Measurements from ENCODE around the gene TAGLN3.

Gene TAGLN3

DNA sequence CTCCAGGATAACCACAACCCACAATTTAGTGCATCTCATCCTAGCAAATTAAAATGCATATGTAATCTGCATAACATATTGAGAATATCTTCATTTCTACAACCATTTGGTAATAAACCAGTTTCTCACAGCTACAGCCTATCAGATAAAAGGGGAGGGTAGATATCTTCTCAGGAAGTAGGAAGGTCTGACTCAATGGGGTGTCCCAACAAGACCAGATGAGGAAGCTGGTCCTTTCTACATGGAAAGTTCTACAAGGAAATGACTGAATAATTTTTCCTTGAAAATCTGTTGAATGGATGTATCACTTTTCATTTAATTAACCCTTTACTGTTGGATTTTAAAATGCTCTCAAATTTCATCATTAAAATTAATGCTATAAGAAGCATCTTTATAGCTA is 18.4 kb downstream of the TAGLN3 start (continued):
- TF ChIP-seq, protein P1, sequence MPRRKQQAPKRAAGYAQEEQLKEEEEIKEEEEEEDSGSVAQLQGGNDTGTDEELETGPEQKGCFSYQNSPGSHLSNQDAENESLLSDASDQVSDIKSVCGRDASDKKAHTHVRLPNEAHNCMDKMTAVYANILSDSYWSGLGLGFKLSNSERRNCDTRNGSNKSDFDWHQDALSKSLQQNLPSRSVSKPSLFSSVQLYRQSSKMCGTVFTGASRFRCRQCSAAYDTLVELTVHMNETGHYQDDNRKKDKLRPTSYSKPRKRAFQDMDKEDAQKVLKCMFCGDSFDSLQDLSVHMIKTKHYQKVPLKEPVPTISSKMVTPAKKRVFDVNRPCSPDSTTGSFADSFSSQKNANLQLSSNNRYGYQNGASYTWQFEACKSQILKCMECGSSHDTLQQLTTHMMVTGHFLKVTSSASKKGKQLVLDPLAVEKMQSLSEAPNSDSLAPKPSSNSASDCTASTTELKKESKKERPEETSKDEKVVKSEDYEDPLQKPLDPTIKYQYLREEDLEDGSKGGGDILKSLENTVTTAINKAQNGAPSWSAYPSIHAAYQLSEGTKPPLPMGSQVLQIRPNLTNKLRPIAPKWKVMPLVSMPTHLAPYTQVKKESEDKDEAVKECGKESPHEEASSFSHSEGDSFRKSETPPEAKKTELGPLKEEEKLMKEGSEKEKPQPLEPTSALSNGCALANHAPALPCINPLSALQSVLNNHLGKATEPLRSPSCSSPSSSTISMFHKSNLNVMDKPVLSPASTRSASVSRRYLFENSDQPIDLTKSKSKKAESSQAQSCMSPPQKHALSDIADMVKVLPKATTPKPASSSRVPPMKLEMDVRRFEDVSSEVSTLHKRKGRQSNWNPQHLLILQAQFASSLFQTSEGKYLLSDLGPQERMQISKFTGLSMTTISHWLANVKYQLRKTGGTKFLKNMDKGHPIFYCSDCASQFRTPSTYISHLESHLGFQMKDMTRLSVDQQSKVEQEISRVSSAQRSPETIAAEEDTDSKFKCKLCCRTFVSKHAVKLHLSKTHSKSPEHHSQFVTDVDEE (CRISPR knock-in tag; IDR thresholded peaks at IDR 0.05) = no peak

DNA sequence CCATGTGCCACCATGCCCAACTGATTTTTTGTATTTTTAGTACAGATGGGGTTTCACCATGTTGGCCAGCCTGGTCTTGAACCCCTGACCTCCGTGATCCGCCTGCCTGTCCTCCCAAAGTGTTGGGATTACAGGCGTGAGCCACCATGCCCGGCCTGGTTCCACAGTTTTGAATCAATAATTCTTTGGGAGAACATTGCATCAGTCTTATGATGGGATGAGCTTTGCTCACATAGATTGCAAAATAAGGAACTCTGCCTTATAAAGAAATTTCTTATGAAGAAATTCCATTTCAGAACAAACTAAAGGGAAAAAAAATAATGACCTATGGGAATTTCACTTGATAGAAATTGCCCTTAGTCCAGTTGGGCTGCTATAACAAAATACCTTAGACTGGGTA is 20.0 kb downstream of the TAGLN3 start:
- ATAC-seq = no peak
- TF ChIP-seq, protein P1 (CRISPR knock-in tag; IDR thresholded peaks at IDR 0.05) = no peak
- TF ChIP-seq ZC3H10 (CRISPR knock-in tag; IDR thresholded peaks at IDR 0.05) = no peak
- no peak for TF ChIP-seq ZNF70 (CRISPR knock-in tag; IDR thresholded peaks at IDR 0.05)
- TF ChIP-seq TOX (CRISPR knock-in tag; IDR thresholded peaks at IDR 0.05; ENCODE audit: borderline replicate concordance) = no peak
- TF ChIP-seq SNAI2 (CRISPR knock-in tag; IDR thresholded peaks at IDR 0.05) = no peak
- TF ChIP-seq, protein P2, sequence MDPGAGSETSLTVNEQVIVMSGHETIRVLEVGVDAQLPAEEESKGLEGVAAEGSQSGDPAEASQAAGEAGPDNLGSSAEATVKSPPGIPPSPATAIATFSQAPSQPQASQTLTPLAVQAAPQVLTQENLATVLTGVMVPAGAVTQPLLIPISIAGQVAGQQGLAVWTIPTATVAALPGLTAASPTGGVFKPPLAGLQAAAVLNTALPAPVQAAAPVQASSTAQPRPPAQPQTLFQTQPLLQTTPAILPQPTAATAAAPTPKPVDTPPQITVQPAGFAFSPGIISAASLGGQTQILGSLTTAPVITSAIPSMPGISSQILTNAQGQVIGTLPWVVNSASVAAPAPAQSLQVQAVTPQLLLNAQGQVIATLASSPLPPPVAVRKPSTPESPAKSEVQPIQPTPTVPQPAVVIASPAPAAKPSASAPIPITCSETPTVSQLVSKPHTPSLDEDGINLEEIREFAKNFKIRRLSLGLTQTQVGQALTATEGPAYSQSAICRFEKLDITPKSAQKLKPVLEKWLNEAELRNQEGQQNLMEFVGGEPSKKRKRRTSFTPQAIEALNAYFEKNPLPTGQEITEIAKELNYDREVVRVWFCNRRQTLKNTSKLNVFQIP (CRISPR knock-in tag; IDR thresholded peaks at IDR 0.05; ENCODE audit: borderline replicate concordance, low read depth) = no peak
- TF ChIP-seq RARB (CRISPR knock-in tag; IDR thresholded peaks at IDR 0.05) = no peak
- no peak for TF ChIP-seq ZFP30 (CRISPR knock-in tag; IDR thresholded peaks at IDR 0.05)
- TF ChIP-seq, protein P3, sequence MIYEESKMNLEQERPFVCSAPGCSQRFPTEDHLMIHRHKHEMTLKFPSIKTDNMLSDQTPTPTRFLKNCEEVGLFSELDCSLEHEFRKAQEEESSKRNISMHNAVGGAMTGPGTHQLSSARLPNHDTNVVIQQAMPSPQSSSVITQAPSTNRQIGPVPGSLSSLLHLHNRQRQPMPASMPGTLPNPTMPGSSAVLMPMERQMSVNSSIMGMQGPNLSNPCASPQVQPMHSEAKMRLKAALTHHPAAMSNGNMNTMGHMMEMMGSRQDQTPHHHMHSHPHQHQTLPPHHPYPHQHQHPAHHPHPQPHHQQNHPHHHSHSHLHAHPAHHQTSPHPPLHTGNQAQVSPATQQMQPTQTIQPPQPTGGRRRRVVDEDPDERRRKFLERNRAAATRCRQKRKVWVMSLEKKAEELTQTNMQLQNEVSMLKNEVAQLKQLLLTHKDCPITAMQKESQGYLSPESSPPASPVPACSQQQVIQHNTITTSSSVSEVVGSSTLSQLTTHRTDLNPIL (CRISPR knock-in tag; IDR thresholded peaks at IDR 0.05; ENCODE audit: low read depth) = no peak

DNA sequence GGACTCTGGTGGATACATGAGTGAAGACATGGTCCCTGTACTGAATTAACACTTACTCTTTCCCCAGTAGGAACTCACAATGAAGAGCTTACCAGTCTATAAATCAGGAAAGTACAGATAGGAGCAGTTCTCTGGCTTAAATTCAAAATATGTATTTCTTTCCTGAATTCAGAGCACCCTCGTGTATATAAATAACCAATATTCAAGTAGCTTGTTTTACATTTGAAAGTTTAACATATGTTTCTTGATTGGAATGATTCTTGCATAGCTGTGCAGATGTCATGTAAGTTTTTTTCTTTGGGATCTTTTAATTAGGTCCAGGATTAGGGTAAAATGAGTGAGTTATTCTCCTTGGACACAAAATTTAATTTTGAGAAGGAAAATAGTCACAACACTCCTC is 21.0 kb downstream of the TAGLN3 start:
- no peak for ATAC-seq
- TF ChIP-seq, protein P2 (CRISPR knock-in tag; IDR thresholded peaks at IDR 0.05; ENCODE audit: borderline replicate concordance, low read depth) = no peak
- no peak for TF ChIP-seq PPARA (CRISPR knock-in tag; IDR thresholded peaks at IDR 0.05; ENCODE audit: borderline replicate concordance)
- TF ChIP-seq SNAI2 (CRISPR knock-in tag; IDR thresholded peaks at IDR 0.05) = no peak

DNA sequence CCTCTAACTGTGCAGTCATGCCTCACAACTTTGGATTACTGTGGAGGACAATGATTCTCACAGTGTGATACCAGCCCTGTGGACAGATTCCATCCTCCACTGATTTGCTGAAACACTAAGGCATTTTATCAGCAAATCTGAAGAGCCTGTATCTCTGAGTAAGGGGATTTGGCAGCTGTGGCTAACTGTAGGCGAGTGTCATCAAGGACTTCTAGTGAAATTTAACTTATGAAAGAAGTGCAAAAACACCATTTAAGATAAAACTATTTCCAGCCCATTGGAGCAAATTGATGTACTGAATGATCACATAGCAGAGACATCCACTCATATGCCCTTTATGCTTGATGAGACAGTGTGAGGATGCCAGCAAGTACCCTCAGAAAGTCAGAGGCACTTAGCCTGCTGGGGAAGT is 22.0 kb downstream of the TAGLN3 start:
- ATAC-seq = no peak
- TF ChIP-seq, protein P4, sequence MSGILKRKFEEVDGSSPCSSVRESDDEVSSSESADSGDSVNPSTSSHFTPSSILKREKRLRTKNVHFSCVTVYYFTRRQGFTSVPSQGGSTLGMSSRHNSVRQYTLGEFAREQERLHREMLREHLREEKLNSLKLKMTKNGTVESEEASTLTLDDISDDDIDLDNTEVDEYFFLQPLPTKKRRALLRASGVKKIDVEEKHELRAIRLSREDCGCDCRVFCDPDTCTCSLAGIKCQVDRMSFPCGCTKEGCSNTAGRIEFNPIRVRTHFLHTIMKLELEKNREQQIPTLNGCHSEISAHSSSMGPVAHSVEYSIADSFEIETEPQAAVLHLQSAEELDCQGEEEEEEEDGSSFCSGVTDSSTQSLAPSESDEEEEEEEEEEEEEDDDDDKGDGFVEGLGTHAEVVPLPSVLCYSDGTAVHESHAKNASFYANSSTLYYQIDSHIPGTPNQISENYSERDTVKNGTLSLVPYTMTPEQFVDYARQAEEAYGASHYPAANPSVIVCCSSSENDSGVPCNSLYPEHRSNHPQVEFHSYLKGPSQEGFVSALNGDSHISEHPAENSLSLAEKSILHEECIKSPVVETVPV (CRISPR knock-in tag; IDR thresholded peaks at IDR 0.05) = no peak
- TF ChIP-seq ISL1 (CRISPR knock-in tag; IDR thresholded peaks at IDR 0.05) = peak; percentile 10; the same call in 1 of the 2 replicates

DNA sequence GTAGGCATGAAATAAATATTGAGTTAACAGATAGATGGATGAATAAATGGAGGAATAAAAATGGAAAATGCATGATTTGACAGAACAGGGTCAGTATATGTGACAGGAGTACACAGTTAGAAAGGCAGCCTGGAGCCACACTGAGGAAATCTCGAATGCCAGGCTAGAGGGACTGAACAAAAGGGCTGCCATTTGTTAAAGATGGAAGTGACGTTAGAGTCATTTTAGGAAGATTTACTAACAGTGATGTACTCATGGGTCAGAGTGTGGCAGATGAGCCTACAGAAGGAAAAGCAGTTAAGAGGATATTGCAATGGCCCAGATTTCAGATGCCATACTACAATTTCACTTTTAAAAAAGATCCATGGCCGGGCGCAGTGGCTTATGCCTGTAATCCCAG is 28.4 kb downstream of the TAGLN3 start:
- TF ChIP-seq ARNTL (CRISPR knock-in tag; IDR thresholded peaks at IDR 0.05; ENCODE audit: borderline replicate concordance, low read depth) (no peak), ZNF565 (CRISPR knock-in tag; conservative IDR thresholded peaks at IDR 0.05; ENCODE audit: low read depth) (no peak), SNAI2 (CRISPR knock-in tag; IDR thresholded peaks at IDR 0.05) (no peak), TOX (CRISPR knock-in tag; IDR thresholded peaks at IDR 0.05; ENCODE audit: borderline replicate concordance) (no peak), ZC3H10 (CRISPR knock-in tag; IDR thresholded peaks at IDR 0.05) (no peak), TCF4 (CRISPR knock-in tag; IDR thresholded peaks at IDR 0.05; ENCODE audit: borderline replicate concordance) (no peak)
- TF ChIP-seq, protein P3 (CRISPR knock-in tag; IDR thresholded peaks at IDR 0.05; ENCODE audit: low read depth) = no peak
- TF ChIP-seq, protein P1 (CRISPR knock-in tag; IDR thresholded peaks at IDR 0.05) = no peak
- no peak for ATAC-seq

Data from SK-N-SH treated with all-trans-retinoic acid at 6 μM for 48 hours (cell line).